Tibial nerve (tissue), 4 donors: ENCODE measurements around the gene SNX13.

Source experiments
- CTCF ChIP-seq, 5 experiments: fragments of 200-600 bp in 3 of 5; fragments of 450-650 bp in 2 of 5; sonication (generic) in 3 of 5; IDR thresholded peaks; one replicate each; pipeline ENCODE4 v1.5.1; 2016 to 2019; ENCODE audit warnings: antibody characterized with exemption in 5 of 5, mild to moderate bottlenecking in 3 of 5, moderate library complexity in 2 of 5
- EP300 ChIP-seq, 2 donors: sonication (generic); formaldehyde crosslinking; IDR thresholded peaks; one replicate each; pipeline ENCODE4 v1.6.1; 2017; ENCODE audit warnings: antibody characterized with exemption in 2 of 2, mild to moderate bottlenecking in 1 of 2
- POLR2A ChIP-seq, 2 donors: fragments of 450-650 bp; IDR thresholded peaks; one replicate each; pipeline ENCODE4 v1.6.1; 2017; ENCODE audit warnings: antibody characterized with exemption in 2 of 2, mild to moderate bottlenecking in 2 of 2, moderate library complexity in 2 of 2

GRCh38 chr7:17984288-17984687, 44.0 kb upstream of the SNX13 start:
- no peak for TF ChIP-seq CTCF (IDR thresholded peaks at IDR 0.05)
- no peak for TF ChIP-seq POLR2A (IDR thresholded peaks at IDR 0.05)
- TF ChIP-seq EP300 (IDR thresholded peaks at IDR 0.05): no peak
